HG03175 (cell line): ENCODE results near the gene TCEAL4.
A peak's percentile ranks its signal among the peaks of the same experiment; 100 is the strongest.

ENCODE experiments used
- ATAC-seq: cut with Tn5 transposase; IDR thresholded peaks from one replicate; pipeline ENCODE4 v1.9.1; 2021; ENCODE audit warnings: mild to moderate bottlenecking, moderate library complexity; ENCODE audit not compliant: unreplicated experiment

TCEAL4 gene

DNA sequence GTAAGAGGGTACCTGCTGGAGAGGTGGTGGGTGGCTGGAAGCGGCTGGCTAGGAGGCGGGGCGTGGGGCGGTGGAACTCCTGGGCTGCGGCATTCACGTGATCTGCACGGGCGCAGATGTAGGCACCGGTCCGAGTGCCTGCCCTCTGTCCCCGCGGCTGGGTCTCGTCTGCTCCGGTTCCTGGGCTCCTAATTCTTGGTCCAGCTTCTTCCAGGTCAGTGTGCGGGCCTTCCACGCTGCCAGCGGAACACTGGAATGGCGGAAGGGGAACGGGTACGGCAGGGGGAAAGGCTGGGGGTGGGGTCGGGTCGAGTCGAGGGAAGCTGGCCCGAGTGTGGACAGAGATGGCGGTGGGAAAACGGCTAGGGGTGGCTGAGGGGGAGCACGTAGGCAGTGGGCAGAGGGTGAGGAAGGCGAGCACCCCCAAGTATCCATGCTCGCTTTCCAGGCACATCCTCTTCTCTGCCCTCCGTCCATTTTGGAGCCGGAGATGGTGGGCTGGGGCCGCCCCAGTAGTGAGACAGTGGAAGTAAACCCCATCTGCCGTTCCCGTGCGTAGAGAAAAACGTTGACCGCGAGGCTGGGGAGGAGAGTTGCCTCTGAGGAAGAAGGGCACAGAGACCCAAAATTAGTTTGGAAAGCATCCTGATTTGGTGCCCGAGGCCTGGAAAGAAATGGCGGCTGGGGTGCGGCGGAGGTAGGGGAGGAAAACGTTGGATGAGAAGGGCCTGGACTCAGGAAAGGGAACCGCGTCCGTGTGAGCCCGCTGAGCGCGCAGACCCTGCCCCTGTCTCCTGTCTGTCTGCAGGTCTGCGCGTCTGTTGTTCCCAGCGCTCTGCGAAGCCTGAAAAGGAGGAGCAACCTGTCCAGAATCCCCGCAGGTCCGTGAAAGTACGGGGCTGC lies at the start of gene TCEAL4:
Gene TCEAL4 (plus strand): TSS at position 105 of the 903 bp plus-strand sequence. CDS start 1,161 bp downstream, outside the sequence.
- ATAC-seq, result peak; percentile 80

DNA sequence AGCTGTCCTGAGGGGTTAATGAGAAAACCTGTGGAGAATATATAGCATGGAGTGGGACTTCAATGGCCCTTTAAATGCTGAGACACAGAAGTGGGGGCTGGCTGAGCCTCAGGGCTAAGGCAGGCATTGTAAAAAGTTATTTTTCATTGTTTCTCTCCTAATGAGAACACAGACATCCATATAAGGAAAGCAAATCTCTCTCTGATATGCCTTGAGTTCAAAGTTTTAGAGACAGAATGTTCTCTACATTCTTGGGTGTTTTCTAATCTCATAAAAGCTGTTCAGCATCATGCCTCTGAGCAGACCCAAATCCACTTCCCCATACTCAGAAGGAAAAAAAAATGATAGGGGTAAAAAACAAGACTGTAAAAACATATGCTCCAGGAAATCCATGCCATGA lies 49.2 kb upstream of the TCEAL4 start:
- ATAC-seq, result no peak

DNA sequence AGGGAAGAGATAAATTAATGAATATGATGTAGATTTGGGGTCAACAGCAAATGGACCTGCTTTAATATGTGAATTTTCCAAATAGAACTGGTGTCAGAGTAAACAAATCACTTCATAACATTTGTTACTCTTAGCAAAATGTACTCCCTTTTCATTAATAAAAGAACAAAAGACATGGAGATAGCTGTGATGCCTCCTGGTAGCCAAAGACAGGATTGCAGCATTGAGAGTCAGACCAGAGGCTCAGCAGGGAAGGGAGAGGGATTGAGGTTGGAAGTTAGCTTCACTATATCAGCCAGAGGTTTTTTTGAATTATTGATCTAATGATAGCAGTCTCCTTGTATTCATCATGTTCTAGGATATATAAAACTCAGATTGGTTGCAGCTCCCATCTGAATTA lies 48.6 kb upstream of the TCEAL4 start:
- no peak for ATAC-seq

DNA sequence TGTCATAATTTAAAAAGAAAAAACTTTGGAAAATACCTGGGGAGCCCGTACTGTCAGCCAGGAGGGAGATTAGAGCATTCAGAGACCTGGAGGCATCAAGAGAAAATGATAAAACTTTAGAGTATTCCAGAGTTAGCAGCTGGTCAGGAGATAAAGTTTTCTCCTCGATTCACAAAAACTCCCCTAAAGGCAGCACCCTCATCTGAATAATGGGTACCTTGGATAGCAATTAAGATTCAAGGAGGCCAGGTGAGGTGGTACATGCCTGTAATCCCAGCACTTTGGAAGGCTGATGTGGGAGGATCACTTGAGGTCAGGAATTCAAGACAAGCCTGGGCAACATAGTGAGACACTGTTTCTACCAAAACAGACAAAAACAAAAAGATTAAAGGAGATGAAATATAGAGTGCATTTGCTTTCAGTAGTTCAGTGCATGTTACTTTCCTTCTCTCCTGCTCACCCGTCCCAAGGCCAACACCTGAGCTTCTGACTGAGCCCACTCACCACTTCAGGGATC lies 47.4 kb upstream of the TCEAL4 start:
- ATAC-seq, result no peak

DNA sequence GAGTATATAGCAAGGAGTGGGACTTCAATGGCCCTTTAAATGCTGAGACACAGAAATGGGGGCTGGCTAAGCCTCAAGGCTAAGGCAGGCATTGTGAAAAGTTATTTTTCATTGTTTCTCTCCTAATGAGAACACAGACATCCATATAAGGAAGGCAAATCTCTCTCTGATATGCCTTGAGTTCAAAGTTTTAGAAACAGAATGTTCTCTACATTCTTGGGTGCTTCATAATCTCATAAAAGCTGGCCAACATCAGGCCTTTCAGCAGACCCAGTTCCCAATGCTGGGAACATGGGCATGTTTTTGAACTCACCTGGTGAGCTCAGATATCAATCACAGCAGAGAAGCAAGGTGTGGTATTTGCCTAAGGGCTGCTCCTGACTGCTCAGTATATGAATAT lies 46.6 kb upstream of the TCEAL4 start:
- no peak for ATAC-seq

DNA sequence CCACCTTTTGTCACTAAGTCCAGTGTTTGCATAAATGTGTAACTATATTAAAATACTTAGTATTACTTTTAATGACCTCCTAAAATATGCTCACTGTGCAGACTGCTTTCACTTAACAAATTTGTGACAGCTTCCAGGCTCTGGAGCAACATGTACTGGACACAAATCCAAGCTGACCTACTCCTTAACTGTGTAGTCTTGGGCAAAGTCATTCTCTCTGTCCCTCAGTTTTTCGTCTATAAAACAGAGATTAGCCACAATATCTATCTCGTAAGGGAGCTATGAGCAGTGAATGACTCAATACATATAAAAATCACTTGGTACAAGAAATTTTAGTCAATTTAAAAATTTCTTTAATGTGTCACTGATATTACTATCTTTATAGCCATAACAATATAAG lies 45.6 kb upstream of the TCEAL4 start:
- no peak for ATAC-seq

DNA sequence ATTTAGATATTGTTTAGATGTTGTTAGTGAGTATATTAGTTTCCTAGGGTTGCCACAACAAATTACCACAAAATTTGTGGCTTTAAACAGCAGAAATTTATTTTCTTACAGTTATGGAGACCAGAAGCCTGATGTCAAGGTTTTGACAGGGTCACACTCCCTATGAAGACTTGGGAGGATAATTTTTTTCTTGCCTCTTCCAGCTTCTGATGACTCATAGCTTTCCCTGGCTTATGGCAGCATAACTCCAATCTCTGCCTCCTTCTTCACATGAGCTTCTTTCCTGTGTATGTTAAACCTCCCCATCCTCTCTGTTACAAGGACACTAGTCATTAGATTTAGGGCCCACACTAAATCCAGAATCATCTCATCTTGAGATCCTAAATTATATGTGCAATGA lies 45.2 kb upstream of the TCEAL4 start:
- ATAC-seq, result no peak

DNA sequence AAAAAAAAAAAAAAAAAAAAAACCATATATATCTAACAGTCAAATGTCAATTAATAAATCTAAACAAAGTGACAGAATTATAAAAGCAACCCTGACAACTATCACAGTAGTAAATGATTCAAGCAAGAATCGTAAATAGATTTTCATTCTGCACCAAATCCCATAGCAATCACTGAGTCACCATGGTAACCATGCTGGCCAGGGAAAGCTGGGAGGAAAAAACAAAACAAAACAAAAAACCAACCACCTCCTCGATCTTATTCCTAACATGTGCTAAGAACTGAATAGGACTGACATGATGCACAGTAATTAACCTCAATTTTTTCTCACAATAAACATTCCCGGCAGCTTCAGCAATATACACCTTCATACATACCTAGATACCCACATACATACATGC lies 35.4 kb upstream of the TCEAL4 start:
- ATAC-seq, result no peak

DNA sequence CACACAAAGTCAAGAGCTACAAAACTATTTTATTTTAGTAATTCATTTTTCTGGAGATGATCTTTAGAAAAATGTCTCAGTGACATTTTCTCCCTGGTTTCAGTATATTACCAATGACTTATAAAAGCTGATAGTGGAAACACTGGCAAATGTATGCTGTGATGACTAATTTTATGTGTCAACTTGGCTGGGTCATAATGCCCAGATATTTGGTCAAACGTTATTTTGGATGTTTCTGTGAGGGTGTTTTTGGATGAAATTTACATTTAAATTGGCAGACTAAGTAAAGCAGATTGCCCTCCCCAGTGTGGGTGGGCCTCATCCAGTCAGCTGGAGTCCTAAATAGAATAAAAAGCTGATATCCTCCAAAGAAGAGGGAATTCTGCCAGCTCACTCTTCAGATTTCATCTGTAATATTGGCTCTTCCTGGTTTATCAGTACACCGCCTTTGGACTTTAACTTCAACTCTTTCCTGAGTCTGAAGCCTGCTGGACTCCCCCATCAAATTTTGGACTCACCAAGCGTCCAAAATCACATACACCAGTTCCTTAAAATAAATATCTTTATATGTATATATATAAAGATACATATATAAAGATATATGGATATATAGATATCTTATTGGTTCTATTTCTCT lies 34.8 kb upstream of the TCEAL4 start:
- ATAC-seq, result no peak

DNA sequence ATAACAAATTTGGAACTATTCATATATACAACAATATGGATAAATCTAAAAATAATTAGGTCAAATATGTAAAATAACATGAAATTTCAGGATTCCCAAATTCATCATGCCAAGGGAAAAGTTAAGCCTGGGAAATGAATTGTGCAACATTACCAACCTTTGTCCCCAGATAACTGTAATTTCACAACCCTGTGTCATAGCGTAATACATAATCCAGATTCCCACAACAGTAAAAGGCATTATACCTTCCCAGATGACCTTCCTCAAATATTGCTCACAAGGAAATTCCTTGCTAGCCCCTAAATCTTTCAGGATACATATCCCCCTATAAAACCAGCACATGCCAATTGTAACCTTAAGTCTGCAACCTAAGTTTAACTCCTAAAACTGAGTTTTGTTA lies 33.1 kb upstream of the TCEAL4 start:
- no peak for ATAC-seq

DNA sequence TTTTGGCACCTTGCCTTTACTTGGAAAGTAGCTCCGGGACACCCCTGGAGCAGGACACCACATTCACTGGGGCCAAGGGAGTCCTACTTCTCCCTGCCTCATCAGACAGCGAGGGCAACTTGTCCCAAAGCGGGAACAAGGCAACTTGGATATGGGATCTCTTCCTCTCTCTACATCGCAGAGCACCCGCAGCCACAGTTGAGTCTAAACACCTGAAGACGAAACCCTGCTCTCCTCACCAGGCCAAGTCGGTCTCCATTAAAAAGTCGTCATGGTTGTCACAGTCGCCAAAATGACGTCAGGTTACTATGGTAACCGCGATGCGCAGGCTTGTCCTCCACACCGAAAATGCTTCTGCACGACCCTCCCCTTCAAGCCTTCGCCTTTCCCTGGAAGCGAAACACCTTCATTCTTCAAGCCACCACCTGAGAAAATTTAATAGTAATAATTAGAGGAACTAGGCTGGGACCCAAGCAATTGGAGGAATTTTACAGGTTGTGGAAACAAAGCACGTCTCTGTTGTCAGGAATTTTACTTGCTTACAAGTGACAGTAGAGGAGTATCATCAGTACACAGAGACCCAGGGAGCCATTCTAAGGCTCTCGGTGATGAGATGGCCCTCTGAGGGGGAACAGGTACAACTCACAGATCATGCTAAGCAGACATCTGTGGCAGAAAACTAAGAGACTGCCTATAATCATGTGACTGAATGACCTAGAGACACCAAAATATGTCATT lies 30.5 kb upstream of the TCEAL4 start:
- ATAC-seq, result peak; percentile 95

DNA sequence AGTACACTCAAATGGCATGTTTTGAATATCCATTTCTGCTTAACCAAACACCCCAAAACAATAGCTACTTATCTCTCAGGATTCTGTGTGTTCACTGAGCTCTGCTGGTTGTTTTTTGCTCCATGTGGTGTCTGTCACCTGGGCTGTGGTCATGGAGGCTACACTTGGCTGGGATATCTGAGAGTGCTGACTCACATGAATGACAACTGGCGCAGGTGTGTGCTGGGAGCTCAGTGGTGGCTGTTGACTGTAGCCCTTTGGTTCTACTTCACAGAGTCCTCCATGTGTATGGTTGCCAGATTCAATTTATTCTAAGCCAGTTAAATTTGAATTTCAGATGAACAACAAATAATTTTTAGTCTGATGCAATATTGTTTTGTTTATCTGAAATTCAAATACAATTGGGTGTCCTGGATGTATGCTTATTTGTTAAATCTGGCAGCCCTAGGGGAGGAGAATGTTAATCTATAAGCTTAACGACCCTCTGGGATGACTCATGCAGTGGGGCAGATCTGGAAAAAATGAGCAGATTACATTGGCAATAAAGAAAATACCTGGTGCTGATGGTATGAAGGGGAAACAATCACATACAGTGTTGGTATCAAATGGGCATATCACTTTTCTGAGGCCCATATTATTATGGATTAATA lies 28.2 kb upstream of the TCEAL4 start:
- ATAC-seq, result no peak

DNA sequence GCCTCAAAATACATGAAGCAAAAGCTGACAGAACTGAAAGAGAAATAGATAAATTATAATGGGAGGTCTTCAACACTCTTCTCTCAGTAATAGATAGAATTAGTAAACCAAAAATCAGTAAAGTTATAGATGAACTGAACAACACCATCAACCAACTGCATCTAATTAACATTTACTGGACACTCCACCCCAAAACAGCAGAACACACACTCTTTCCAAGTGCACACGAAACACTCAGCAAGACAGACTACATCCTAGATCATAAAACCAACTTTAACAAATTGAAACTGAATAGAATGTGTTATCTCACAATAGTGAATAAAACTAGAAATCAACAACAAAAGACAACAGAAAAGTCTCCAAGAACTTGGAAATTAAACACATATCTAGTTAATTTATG lies 25.1 kb upstream of the TCEAL4 start:
- no peak for ATAC-seq

DNA sequence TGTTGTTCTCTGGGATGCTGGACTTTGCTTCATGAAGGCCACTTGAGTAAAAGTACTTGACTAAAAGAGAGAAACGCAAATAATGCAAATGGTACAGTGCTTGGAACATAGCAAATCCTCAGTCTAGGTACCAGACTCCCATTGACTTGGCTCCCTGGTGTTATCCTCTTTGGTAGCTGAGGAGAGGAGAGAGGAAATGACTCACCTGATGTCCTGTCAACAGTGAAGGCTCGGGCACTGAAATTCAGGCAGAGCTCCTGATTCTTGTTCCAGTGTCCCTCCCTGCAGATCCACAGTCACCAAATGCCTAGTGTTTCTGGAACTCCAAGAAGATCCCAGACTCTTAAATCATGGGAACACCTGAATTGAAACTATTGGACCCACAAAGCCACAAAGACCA lies 22.5 kb upstream of the TCEAL4 start:
- ATAC-seq, result no peak

DNA sequence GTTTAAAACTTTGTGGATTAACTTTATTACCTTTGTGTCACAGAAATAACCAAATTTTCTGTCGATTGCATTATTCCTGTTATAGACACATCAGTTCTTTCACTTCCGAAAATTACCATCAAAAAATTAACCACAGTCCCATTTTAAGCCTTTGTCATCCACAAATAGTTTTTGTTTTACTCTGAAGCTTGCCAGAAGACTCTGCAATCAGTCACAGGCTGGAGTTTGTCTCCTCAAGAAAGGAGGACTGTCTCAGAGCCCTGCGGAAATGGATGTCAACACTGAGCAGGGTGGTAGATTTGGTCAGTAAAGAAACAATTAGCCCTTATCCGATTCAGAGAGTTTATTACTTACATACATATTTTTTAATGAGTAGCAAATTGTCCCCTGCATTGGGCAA lies 20.1 kb upstream of the TCEAL4 start:
- ATAC-seq, result peak; percentile 47

DNA sequence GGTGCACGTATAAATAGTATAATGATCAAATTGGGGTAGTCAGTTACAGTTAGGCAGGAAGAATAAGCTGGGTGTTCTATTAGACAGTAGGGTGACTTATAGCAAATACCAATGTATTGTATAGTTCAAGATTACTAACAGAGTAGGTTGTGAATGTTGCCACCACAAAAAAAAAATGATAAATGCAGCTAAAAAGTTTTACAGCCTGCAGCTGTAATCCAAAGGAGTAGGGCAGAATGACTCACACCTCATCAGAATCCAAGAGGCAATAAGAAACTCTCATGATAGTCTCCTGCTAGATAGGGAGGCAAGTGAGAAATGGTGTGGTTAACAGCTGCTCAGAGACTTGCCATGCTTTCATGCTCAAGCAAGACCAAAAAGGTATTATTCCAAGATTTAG lies 19.6 kb upstream of the TCEAL4 start:
- ATAC-seq, result no peak

DNA sequence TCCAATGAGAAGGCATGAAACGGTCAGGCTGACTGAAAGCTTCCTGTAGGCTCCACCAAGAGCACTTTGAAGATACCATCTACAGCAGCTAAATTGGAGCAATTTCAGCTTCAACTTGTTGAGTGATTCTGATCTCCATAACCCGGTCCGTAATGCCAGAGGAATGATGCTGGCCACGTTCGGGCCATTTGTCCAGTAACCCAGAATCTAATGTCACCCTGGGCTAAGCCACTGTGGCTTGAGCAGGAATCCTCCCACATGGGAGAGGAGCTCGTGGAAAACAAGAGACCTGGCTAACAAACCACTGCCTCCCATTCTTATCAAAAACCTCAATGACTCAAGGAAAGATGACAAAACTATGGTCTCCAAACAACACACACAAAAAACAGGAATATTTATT lies 14.2 kb upstream of the TCEAL4 start:
- ATAC-seq, result no peak

DNA sequence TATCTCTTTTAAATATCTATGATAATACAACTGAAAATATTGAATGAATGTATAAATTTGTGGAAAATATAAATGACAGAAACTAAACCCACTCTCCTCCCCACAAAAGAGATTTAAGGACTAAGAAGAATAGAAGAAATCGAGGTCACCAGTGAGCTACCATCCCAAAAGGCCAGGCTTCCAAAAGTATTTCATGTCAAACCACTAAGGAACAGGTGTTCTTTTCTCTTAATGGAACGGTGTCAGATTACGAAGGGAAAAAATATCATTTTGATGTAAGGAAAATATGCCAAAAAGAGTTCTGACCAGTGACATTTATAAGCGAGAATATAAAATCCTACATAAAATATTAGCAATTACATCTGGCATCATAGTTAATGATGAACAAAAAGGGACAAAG lies 13.6 kb upstream of the TCEAL4 start:
- no peak for ATAC-seq

DNA sequence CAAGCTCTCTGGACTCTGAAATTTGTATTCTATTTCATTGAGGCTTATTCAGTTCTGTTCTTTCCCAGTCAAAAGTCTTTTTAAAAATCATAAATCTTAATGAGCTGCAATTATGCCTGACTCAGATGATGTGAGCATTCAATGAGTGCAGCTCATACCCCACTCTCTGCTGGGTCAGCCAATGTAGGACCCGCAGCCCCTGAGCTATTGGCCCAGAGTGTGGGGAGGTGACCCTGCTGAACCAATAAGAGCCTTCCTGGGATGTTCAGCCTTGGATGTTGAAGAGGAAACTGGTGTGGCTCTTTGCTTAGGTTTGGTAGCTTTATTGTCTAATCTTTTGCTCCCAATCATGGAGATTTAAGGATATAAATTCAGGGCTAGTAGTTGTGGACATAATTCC lies 12.1 kb upstream of the TCEAL4 start:
- ATAC-seq, result no peak

DNA sequence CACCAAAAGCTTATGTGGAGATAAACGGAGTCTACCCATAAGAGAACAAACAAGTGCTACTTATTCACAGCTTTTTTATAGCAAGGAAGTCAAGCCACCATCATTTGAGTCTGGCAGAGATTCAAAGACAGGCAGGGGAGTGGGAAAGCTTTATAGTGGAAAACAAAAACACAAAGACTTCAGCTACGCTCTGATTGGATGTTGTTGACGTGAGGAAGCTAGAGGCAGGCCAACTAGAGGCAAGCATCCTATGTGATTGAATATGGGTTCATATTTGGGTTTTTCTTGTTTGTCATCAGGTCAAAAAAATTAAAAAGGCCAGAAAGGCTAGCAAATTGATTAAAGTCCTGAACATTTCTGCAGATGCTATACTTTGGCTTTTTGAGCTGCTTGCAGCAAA lies 719 bp upstream of the TCEAL4 start:
- ATAC-seq, result no peak

DNA sequence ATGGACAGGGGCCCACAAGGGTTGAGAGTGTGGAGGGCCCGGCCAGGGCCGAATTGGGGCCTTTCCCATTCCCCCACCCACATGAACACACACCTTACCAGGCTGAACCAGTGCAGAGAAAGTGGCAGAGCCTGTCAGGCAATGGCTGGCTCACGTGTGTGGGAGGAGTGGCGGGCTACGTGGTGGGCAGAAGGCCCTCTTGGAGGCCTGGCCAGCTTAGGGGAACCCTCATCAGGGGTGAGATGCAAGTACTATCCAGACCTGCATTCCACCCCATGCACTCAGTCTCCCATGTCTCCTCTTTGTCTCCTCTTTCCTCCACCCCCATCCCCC lies 965 bp downstream of the TCEAL4 start:
- no peak for ATAC-seq
